ENCODE results near the gene PES1. TPM values are rescaled to one million over a fixed set of nuclear protein-coding genes. Genes with fewer than 3 reads are reported as not detected.

PES1 gene
- total and polyA plus RNA-seq, 2 of the 13 experiments (the other 11 are each of a cell fraction or from before 2014, with no cell fraction given), result 65.1 to 94.7 TPM

DNA sequence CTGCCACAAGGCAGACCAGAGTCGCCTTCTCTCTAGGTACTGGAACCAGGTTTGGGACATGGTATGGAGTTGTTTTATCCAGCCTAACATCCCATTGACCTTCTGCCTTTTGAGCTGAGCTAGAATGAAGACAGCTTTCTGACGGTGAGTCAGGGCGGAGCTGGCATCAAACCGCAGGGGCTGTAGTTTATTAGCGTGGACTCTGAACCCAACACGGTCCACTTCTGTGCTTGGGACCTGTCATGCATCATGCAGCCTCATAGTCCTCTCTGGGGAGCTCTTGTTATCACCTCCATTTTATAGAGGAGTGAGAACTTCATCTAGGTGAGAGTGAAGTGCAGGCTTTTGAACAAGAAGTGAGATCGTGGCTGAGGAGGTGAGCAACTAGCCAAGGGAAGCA, 25.6 kb downstream of the PES1 start (continued):
- TF ChIP-seq, protein P1, sequence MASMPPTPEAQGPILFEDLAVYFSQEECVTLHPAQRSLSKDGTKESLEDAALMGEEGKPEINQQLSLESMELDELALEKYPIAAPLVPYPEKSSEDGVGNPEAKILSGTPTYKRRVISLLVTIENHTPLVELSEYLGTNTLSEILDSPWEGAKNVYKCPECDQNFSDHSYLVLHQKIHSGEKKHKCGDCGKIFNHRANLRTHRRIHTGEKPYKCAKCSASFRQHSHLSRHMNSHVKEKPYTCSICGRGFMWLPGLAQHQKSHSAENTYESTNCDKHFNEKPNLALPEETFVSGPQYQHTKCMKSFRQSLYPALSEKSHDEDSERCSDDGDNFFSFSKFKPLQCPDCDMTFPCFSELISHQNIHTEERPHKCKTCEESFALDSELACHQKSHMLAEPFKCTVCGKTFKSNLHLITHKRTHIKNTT (CRISPR knock-in tag; IDR thresholded peaks at IDR 0.05), result no peak
- no peak for TF ChIP-seq PITX1 (CRISPR knock-in tag; IDR thresholded peaks at IDR 0.05)
- TF ChIP-seq SMAD9 (CRISPR knock-in tag; IDR thresholded peaks at IDR 0.05), result no peak
- 0 out of 2 replicates have a peak, but pooled peaks have one; percentile 46 for TF ChIP-seq HDAC1 (CRISPR knock-in tag; IDR thresholded peaks at IDR 0.05)
- TF ChIP-seq SP4 (CRISPR knock-in tag; IDR thresholded peaks at IDR 0.05), result 0 out of 2 replicates have a peak, but pooled peaks have one; percentile 14
- TF ChIP-seq IRF2 (CRISPR knock-in tag; IDR thresholded peaks at IDR 0.05), result peak; percentile 27; the same call in 1 of the 2 replicates
- 0 out of 2 replicates have a peak, but pooled peaks have one; percentile 19 for TF ChIP-seq GATAD2A (CRISPR knock-in tag; IDR thresholded peaks at IDR 0.05)
- no peak for TF ChIP-seq ZNF747 (CRISPR knock-in tag; IDR thresholded peaks at IDR 0.05; ENCODE audit: borderline replicate concordance)
- TF ChIP-seq HOXD1 (CRISPR knock-in tag; IDR thresholded peaks at IDR 0.05), result no peak
- TF ChIP-seq FOSL2 (CRISPR knock-in tag; IDR thresholded peaks at IDR 0.05), result peak; percentile 66
- TF ChIP-seq ZNF331 (CRISPR knock-in tag; IDR thresholded peaks at IDR 0.05), result peak; percentile 27; the same call in 1 of the 2 replicates
- peak; percentile 15; the same call in 1 of the 2 replicates for TF ChIP-seq HMG20A (CRISPR knock-in tag; IDR thresholded peaks at IDR 0.05; ENCODE audit: borderline replicate concordance)
- TF ChIP-seq, protein P2, sequence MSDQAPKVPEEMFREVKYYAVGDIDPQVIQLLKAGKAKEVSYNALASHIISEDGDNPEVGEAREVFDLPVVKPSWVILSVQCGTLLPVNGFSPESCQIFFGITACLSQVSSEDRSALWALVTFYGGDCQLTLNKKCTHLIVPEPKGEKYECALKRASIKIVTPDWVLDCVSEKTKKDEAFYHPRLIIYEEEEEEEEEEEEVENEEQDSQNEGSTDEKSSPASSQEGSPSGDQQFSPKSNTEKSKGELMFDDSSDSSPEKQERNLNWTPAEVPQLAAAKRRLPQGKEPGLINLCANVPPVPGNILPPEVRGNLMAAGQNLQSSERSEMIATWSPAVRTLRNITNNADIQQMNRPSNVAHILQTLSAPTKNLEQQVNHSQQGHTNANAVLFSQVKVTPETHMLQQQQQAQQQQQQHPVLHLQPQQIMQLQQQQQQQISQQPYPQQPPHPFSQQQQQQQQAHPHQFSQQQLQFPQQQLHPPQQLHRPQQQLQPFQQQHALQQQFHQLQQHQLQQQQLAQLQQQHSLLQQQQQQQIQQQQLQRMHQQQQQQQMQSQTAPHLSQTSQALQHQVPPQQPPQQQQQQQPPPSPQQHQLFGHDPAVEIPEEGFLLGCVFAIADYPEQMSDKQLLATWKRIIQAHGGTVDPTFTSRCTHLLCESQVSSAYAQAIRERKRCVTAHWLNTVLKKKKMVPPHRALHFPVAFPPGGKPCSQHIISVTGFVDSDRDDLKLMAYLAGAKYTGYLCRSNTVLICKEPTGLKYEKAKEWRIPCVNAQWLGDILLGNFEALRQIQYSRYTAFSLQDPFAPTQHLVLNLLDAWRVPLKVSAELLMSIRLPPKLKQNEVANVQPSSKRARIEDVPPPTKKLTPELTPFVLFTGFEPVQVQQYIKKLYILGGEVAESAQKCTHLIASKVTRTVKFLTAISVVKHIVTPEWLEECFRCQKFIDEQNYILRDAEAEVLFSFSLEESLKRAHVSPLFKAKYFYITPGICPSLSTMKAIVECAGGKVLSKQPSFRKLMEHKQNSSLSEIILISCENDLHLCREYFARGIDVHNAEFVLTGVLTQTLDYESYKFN (CRISPR knock-in tag; conservative IDR thresholded peaks at IDR 0.05), result peak; percentile 71
- peak; percentile 70 for TF ChIP-seq SAP130 (CRISPR knock-in tag; IDR thresholded peaks at IDR 0.05; ENCODE audit: low read depth)
- 0 out of 2 replicates have a peak, but pooled peaks have one; percentile 39 for TF ChIP-seq ERF (CRISPR knock-in tag; IDR thresholded peaks at IDR 0.05)
- peak; percentile 73 for TF ChIP-seq HNF4G (IDR thresholded peaks at IDR 0.05; ENCODE audit: borderline replicate concordance, low read depth, low read length)
- TF ChIP-seq HNF4G (CRISPR knock-in tag; IDR thresholded peaks at IDR 0.05; ENCODE audit: borderline replicate concordance, low read depth), result peak; percentile 69
- no peak for TF ChIP-seq CHD4 (IDR thresholded peaks at IDR 0.05; ENCODE audit: borderline replicate concordance, low read length)
- TF ChIP-seq HOXA5 (CRISPR knock-in tag; IDR thresholded peaks at IDR 0.05), result no peak
- no peak for TF ChIP-seq PHF5A (CRISPR knock-in tag; IDR thresholded peaks at IDR 0.05; ENCODE audit: low read depth, unreplicated experiment)
- TF ChIP-seq SMYD3 (CRISPR knock-in tag; IDR thresholded peaks at IDR 0.05), result no peak

All from HepG2 (cell line).